NB4 (cell line): Measurements from ENCODE around the gene AGBL4.

Source experiments
- MAX ChIP-seq: IDR thresholded peaks from 2 replicates; pipeline ENCODE4 v1.6.1; 2011; ENCODE audit warnings: low read depth, low read length
- MYC ChIP-seq: IDR thresholded peaks from 2 replicates; pipeline ENCODE4 v1.6.1; 2011; ENCODE audit warnings: low read depth, low read length
- POLR2A ChIP-seq: IDR thresholded peaks from 2 replicates; pipeline ENCODE4 v1.6.1; 2011; ENCODE audit warnings: mild to moderate bottlenecking; ENCODE audit not compliant: insufficient read length; ENCODE audit errors: extremely low read depth
- TF ChIP-seq, protein P1 (sequence below): IDR thresholded peaks from one replicate; pipeline ENCODE4 v1.5.1; 2012; ENCODE audit warnings: low read depth, low read length

- TF ChIP-seq POLR2A (no peak), MAX (no peak), MYC (no peak)
- TF ChIP-seq, protein P1, sequence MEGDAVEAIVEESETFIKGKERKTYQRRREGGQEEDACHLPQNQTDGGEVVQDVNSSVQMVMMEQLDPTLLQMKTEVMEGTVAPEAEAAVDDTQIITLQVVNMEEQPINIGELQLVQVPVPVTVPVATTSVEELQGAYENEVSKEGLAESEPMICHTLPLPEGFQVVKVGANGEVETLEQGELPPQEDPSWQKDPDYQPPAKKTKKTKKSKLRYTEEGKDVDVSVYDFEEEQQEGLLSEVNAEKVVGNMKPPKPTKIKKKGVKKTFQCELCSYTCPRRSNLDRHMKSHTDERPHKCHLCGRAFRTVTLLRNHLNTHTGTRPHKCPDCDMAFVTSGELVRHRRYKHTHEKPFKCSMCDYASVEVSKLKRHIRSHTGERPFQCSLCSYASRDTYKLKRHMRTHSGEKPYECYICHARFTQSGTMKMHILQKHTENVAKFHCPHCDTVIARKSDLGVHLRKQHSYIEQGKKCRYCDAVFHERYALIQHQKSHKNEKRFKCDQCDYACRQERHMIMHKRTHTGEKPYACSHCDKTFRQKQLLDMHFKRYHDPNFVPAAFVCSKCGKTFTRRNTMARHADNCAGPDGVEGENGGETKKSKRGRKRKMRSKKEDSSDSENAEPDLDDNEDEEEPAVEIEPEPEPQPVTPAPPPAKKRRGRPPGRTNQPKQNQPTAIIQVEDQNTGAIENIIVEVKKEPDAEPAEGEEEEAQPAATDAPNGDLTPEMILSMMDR, result no peak
Observed at GRCh38 chr1:49723662-49724061, 300.1 kb downstream of the AGBL4 start.
